Stomach (tissue), 9 donors: ENCODE data around the gene PNMA8A. TPM values are rescaled to one million over a fixed set of nuclear protein-coding genes. Genes with fewer than 3 reads are reported as not detected.

ENCODE experiments used
- DNase-seq, 2 donors: peaks; one replicate each; pipeline versions ENCODE4 v3.0.0 to v3.0.0-alpha.2; 2013 to 2019
- H3K27ac ChIP-seq, 5 donors: fragments of 200-600 bp in 4 of 5; sonication (generic) in 4 of 5; one replicate each; pipeline ENCODE4 v1.5.1; 2013 to 2019; ENCODE audit warnings: mild to moderate bottlenecking in 1 of 5, moderate library complexity in 1 of 5
- H3K27me3 ChIP-seq, 3 donors: fragments of 200-600 bp; sonication (generic); one replicate each; pipeline ENCODE4 v1.5.1; 2017 to 2019; ENCODE audit warnings: mixed run types in 1 of 3
- H3K36me3 ChIP-seq, 4 donors: fragments of 200-600 bp; sonication (generic); 1 replicate in 3 of 4; 2 replicates in 1 of 4; pipeline ENCODE4 v1.5.1; 2016 to 2019
- H3K4me1 ChIP-seq, 4 donors: fragments of 200-600 bp; sonication (generic); one replicate each; pipeline ENCODE4 v1.5.1; 2016 to 2019
- H3K4me3 ChIP-seq, 4 donors: fragments of 200-600 bp; sonication (generic) in 3 of 4; one replicate each; pipeline ENCODE4 v1.5.1; 2016 to 2019; ENCODE audit warnings: mild to moderate bottlenecking in 1 of 4
- H3K9me3 ChIP-seq, 4 donors: fragments of 200-600 bp; sonication (generic); one replicate each; pipeline ENCODE4 v1.5.1; 2016 to 2019
- EP300 ChIP-seq: sonication (generic); formaldehyde crosslinking; IDR thresholded peaks from one replicate; pipeline ENCODE4 v1.6.1; 2017; ENCODE audit warnings: antibody characterized with exemption
- POLR2A ChIP-seq, 4 donors: fragments of 450-650 bp; IDR thresholded peaks; one replicate each; pipeline ENCODE4 v1.6.1; 2016; ENCODE audit warnings: antibody characterized with exemption in 4 of 4, control low read depth in 2 of 4, mild to moderate bottlenecking in 1 of 4, moderate library complexity in 1 of 4
- POLR2AphosphoS5 ChIP-seq, 3 donors: sonication (generic); formaldehyde crosslinking; IDR thresholded peaks; one replicate each; pipeline ENCODE4 v1.6.1; 2016; ENCODE audit warnings: antibody characterized with exemption in 3 of 3
- WGBS, 5 donors: extraction: QIAGEN DNeasy Blood & Tissue Kit in 3 of 5; methylation state at CpG; one replicate each; pipeline versions ENCODE4 v1.1.5 to v1.1.7; 2013 to 2018; 5-methylcytosine and 5-hydroxymethylcytosine counted together
- intact Hi-C: fragments of 100-400 bp; cut with DNase I; formaldehyde crosslinking; loops from one replicate; pipeline ENCODE4 v1.15.1; 2023; ENCODE audit warnings: low total_unique reads
- polyA plus RNA-seq, 3 donors: library from polyadenylated mRNA; stranded (reverse); fragments of 200-250 nt; gene quantifications; one replicate each; pipeline ENCODE4 v1.2.3, GENCODE V29; 2013
- total RNA-seq, 5 donors: library from RNA; depleted of rRNA; stranded (reverse); fragments of >200 nt; gene quantifications; one replicate each; pipeline versions ENCODE4 v1.1.0 to v1.2.3, GENCODE V29; 2014 to 2016
- TF ChIP-seq, protein P1 (sequence below), 7 experiments: fragments of 450-650 bp in 4 of 7; fragments of 200-600 bp in 3 of 7; sonication (generic) in 3 of 7; IDR thresholded peaks; one replicate each; pipeline ENCODE4 v1.5.1; 2016 to 2019; ENCODE audit warnings: antibody characterized with exemption in 7 of 7, control low read depth in 2 of 7, mild to moderate bottlenecking in 1 of 7
- donor health status: healthy with polysubstance abuse.
- donor health status: Bipolar disorder and iron deficiency.
- donor health status: healthy.

PNMA8A gene
- total and polyA plus RNA-seq, 8 donors, result 0.43 to 4.8 (median 1.4) TPM; not detected in 2

DNA sequence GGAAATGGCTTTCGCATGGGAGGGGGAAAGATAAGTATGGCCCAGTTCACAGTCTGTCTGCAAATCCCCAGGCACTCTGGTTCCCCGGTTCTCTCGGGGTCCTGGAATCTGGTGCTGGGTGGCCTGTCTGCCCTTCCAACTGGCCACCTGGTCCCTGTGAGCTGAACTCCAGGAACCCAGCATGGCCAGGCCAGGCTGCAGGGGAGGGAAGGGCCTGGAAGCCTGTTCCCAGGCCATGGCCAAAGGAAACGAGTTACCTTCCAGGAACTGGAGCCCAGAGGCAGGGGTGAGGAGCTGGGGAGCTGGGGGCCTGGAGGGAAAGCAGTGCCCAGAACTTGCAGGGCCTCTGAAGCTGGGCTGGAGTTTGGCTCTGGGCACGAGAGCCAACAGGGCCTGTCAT lies 23.5 kb downstream of the PNMA8A start:
- TF ChIP-seq, protein P1, sequence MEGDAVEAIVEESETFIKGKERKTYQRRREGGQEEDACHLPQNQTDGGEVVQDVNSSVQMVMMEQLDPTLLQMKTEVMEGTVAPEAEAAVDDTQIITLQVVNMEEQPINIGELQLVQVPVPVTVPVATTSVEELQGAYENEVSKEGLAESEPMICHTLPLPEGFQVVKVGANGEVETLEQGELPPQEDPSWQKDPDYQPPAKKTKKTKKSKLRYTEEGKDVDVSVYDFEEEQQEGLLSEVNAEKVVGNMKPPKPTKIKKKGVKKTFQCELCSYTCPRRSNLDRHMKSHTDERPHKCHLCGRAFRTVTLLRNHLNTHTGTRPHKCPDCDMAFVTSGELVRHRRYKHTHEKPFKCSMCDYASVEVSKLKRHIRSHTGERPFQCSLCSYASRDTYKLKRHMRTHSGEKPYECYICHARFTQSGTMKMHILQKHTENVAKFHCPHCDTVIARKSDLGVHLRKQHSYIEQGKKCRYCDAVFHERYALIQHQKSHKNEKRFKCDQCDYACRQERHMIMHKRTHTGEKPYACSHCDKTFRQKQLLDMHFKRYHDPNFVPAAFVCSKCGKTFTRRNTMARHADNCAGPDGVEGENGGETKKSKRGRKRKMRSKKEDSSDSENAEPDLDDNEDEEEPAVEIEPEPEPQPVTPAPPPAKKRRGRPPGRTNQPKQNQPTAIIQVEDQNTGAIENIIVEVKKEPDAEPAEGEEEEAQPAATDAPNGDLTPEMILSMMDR (IDR thresholded peaks at IDR 0.05), result no peak
- no peak for TF ChIP-seq EP300
- no peak for TF ChIP-seq POLR2AphosphoS5 (IDR thresholded peaks at IDR 0.05)
- no peak for TF ChIP-seq POLR2A (IDR thresholded peaks at IDR 0.05)
- Histone ChIP-seq H3K36me3 (no peaks in the 10 kb centered on the region), H3K27me3 (no peaks in the 10 kb centered on the region), H3K4me1 (peaks cover 5 to 6% (median 5%) of the 10 kb centered on the region in 4 donors), H3K27ac (no peak overlapping the region), H3K4me3 (no peak overlapping the region), H3K9me3 (no peaks in the 10 kb centered on the region)
- intact Hi-C loops, result no loop called here
- no peak for DNase-seq
- 64 to 75% (median 69%) methylated on average over 5 of the region's 5 CpGs for WGBS, 5 donors

DNA sequence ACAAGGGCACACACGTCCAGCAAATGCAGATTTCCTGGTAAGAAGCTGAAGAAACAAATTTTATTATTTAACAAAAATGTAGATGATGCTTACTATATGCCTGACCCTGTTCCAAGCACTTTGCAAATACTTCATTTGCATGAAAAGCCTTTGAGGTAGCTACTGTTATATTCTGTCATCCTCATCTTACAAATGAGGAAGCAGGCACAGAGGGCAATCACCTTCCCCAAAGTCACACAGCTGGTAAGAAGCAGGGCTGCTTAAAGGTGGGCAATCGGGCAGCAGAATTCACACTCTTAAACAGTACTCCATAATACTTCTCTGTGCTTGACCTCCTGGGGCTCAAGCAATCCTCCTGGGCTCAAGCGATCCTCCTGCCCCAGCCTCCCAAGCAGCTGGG lies 24.4 kb downstream of the PNMA8A start:
- no peak for DNase-seq
- Histone ChIP-seq H3K27ac (no peak overlapping the region), H3K4me1 (peaks cover 7 to 14% (median 13%) of the 10 kb centered on the region in 4 donors), H3K27me3 (no peaks in the 10 kb centered on the region), H3K4me3 (no peak overlapping the region), H3K9me3 (no peaks in the 10 kb centered on the region), H3K36me3 (no peaks in the 10 kb centered on the region)
- intact Hi-C loops, result no loop called here
- no peak for TF ChIP-seq POLR2A (IDR thresholded peaks at IDR 0.05)
- TF ChIP-seq EP300, result no peak
- TF ChIP-seq POLR2AphosphoS5 (IDR thresholded peaks at IDR 0.05), result no peak
- TF ChIP-seq, protein P1 (IDR thresholded peaks at IDR 0.05), result no peak
- 40 to 54% (median 51%) methylated on average over 3 of the region's 3 CpGs for WGBS, 5 donors

DNA sequence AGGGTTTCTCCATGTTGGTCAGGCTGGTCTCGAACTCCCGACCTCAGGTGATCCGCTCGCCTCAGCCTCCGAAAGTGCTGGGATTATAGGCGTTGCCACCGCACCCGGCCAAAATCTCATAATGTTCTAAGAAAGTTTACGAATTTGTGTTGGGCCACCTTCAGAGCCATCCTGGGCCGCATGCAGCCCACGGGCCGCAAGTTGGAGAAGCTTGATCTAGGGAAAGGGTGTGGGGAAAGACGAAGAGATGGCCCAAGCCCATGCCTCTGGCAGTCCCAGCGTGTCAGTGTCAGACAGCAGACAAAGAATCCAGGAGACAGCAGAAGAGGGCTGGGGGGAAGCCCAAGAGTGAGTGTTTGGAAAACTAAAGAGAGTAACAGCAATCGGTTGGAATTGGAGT lies 25.3 kb downstream of the PNMA8A start:
- no peak overlapping the region for H3K27ac ChIP-seq
- intact Hi-C loops, result no loop called here
- H3K9me3 ChIP-seq, result no peaks in the 10 kb centered on the region
- DNase-seq, result no peak
- H3K27me3 ChIP-seq, result no peaks in the 10 kb centered on the region
- peaks cover 7 to 22% (median 16%) of the 10 kb centered on the region in 4 donors for H3K4me1 ChIP-seq
- H3K36me3 ChIP-seq, result no peaks in the 10 kb centered on the region
- 83 to 92% (median 86%) methylated on average over 15 of the region's 15 CpGs for WGBS, 5 donors
- TF ChIP-seq POLR2AphosphoS5 (IDR thresholded peaks at IDR 0.05) (no peak), POLR2A (IDR thresholded peaks at IDR 0.05) (no peak), EP300 (no peak)
- TF ChIP-seq, protein P1 (IDR thresholded peaks at IDR 0.05), result no peak
- H3K4me3 ChIP-seq, result no peak overlapping the region

DNA sequence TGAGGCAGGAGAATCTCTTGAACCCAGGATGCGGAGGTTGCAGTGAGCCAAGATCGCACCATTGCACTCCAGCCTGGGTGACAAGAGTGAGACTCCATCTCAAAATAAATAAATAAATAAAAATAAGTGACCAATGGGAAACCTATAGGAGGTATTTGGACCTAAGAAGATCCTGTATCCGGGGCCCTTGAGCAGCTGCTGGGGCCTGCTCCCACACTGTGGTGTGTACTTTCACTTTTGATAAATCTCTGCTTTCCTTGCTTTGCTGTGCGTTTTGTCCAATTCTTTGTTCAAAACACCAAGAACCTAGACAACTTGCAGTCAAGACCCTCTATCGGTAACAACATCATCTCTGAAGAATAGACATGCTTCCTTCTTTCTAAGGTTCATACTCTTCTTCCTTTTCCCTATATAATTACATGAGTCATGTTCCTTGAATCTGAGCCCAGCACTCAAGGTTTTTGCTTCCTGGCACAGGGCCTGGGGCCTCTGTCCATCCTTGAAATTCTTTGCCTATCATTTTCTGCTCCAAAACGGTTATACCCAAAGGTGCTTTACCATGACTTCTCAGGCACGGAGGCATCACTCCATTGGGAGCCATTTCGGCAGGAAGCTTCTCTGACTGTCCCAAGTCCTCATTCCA lies 28.4 kb downstream of the PNMA8A start:
- H3K27ac ChIP-seq, result no peak overlapping the region
- H3K36me3 ChIP-seq, result no peaks in the 10 kb centered on the region
- no peaks in the 10 kb centered on the region for H3K9me3 ChIP-seq
- DNase-seq, result peak; percentile 55
- H3K27me3 ChIP-seq, result no peaks in the 10 kb centered on the region
- TF ChIP-seq POLR2A (IDR thresholded peaks at IDR 0.05) (no peak), POLR2AphosphoS5 (IDR thresholded peaks at IDR 0.05) (no peak), EP300 (no peak)
- TF ChIP-seq, protein P1 (IDR thresholded peaks at IDR 0.05), result no peak
- WGBS, 5 donors, result 41 to 57% (median 45%) methylated on average over 8 of the region's 8 CpGs
- H3K4me1 ChIP-seq, result peaks cover 7 to 22% (median 16%) of the 10 kb centered on the region in 4 donors
- intact Hi-C loops, result no loop called here
- no peak overlapping the region for H3K4me3 ChIP-seq
